Thoracic aorta (tissue), 2 donors: Measurements from ENCODE around the gene CDK5RAP2. TPM values are rescaled to one million over a fixed set of nuclear protein-coding genes. Genes with fewer than 3 reads are reported as not detected.
"Not testable (repeated sequence)": the region's sequence is repeated elsewhere in the genome, so short reads cannot be mapped to it uniquely, and the experiment has no call there.

Experiments used
- ATAC-seq: fragments of 150-250 bp; one replicate; pipeline ENCODE4 v1.8.0; 2017; ENCODE audit warnings: low read depth; ENCODE audit not compliant: insufficient number of reproducible peaks, low FRiP score
- DNase-seq: peaks from one replicate; pipeline ENCODE4 v3.0.0-alpha.2; 2020; ENCODE audit warnings: low spot score
- H3K27ac ChIP-seq, 2 donors: fragments of 200-600 bp; sonication (generic); 1 replicate in 1 of 2; 2 replicates in 1 of 2; pipeline ENCODE4 v1.5.1; 2016; ENCODE audit warnings: mild to moderate bottlenecking in 2 of 2, moderate library complexity in 2 of 2
- H3K27me3 ChIP-seq: fragments of 200-600 bp; sonication (generic); replicated peaks from 2 replicates; pipeline ENCODE4 v1.6.0; 2016; ENCODE audit warnings: mild to moderate bottlenecking; ENCODE audit not compliant: insufficient read depth
- H3K36me3 ChIP-seq: fragments of 200-600 bp; sonication (generic); one replicate; pipeline ENCODE4 v1.5.1; 2016
- H3K4me1 ChIP-seq, 2 donors: fragments of 200-600 bp; sonication (generic); 1 replicate in 1 of 2; 2 replicates in 1 of 2; pipeline versions ENCODE4 v1.5.1 to v1.6.0; 2016; ENCODE audit warnings: low read depth in 2 of 2, mild to moderate bottlenecking in 1 of 2; ENCODE audit not compliant: control insufficient read depth in 1 of 2
- H3K4me3 ChIP-seq: fragments of 200-600 bp; sonication (generic); 2 replicates; pipeline ENCODE4 v1.5.1; 2016; ENCODE audit warnings: mild to moderate bottlenecking
- H3K9me3 ChIP-seq: fragments of 200-600 bp; sonication (generic); 2 replicates; pipeline ENCODE4 v1.5.1; 2016
- CTCF ChIP-seq: fragments of 200-600 bp; sonication (generic); IDR thresholded peaks from one replicate; pipeline ENCODE4 v1.5.1; 2019; ENCODE audit warnings: antibody characterized with exemption
- total RNA-seq, 2 donors: library from RNA; depleted of rRNA; stranded (reverse); fragments of >200 nt; gene quantifications; one replicate each; pipeline versions ENCODE4 v1.1.0 to v1.2.3, GENCODE V29; 2016

The CDK5RAP2 gene
- total RNA-seq, 2 donors from 2014 or later, result 67.8 to 132 TPM

GRCh38 chr9:120521101-120521500 lies 58.9 kb downstream of the CDK5RAP2 start:
- no peak for TF ChIP-seq CTCF
- no peak for ATAC-seq
- H3K36me3 ChIP-seq, result peaks cover 29% of the 10 kb centered on the region

GRCh38 chr9:120515996-120516395 lies 64.0 kb downstream of the CDK5RAP2 start:
- H3K36me3 ChIP-seq, result peaks cover 22% of the 10 kb centered on the region
- not testable (repeated sequence) for H3K9me3 ChIP-seq, H3K4me3 ChIP-seq, H3K27ac ChIP-seq, H3K4me1 ChIP-seq, ATAC-seq, H3K27me3 ChIP-seq, DNase-seq

More at GRCh38 chr9:120521101-120521500, 58.9 kb downstream of the CDK5RAP2 start:
- no peak overlapping the region for H3K27ac ChIP-seq
- H3K27me3 ChIP-seq, result no peaks in the 10 kb centered on the region
- H3K9me3 ChIP-seq, result no peaks in the 10 kb centered on the region
- no peak overlapping the region for H3K4me3 ChIP-seq
- H3K4me1 ChIP-seq, result no peaks in the 10 kb centered on the region
- no peak for DNase-seq

- ATAC-seq, DNase-seq, H3K27ac ChIP-seq, H3K9me3 ChIP-seq, H3K4me1 ChIP-seq, H3K27me3 ChIP-seq, H3K4me3 ChIP-seq: not testable (repeated sequence)
- H3K36me3 ChIP-seq, result peaks cover 22% of the 10 kb centered on the region
Observed at GRCh38 chr9:120515481-120515880, 64.5 kb downstream of the CDK5RAP2 start.

- Histone ChIP-seq H3K9me3 (no peaks in the 10 kb centered on the region), H3K36me3 (peaks cover 17% of the 10 kb centered on the region), H3K4me1 (no peaks in the 10 kb centered on the region), H3K4me3 (no peak overlapping the region), H3K27me3 (no peaks in the 10 kb centered on the region), H3K27ac (no peak overlapping the region)
- ATAC-seq (no peak), DNase-seq (no peak)
- no peak for TF ChIP-seq CTCF
Observed at GRCh38 chr9:120514405-120514804, 65.6 kb downstream of the CDK5RAP2 start.

GRCh38 chr9:120513825-120514396 lies 66.1 kb downstream of the CDK5RAP2 start:
- TF ChIP-seq CTCF, result no peak
- DNase-seq, result no peak
- no peaks in the 10 kb centered on the region for H3K27me3 ChIP-seq
- H3K4me3 ChIP-seq, result no peak overlapping the region
- no peaks in the 10 kb centered on the region for H3K4me1 ChIP-seq
- peaks cover 16% of the 10 kb centered on the region for H3K36me3 ChIP-seq
- no peaks in the 10 kb centered on the region for H3K9me3 ChIP-seq
- no peak for ATAC-seq
- no peak overlapping the region for H3K27ac ChIP-seq

- no peaks in the 10 kb centered on the region for H3K27me3 ChIP-seq
- no peak for TF ChIP-seq CTCF
- DNase-seq (no peak), ATAC-seq (no peak)
- no peaks in the 10 kb centered on the region for H3K9me3 ChIP-seq
- H3K4me3 ChIP-seq, result no peak overlapping the region
- peaks cover 8% of the 10 kb centered on the region for H3K36me3 ChIP-seq
- H3K4me1 ChIP-seq, result no peaks in the 10 kb centered on the region
- H3K27ac ChIP-seq, result no peak overlapping the region
Observed at GRCh38 chr9:120510816-120511215, 69.2 kb downstream of the CDK5RAP2 start.
